DND-41 (cell line): ENCODE measurements around the gene ACTL8.

ENCODE experiments used
- ATAC-seq: fragments of 200-7000 bp; cut with Tn5 transposase; 3 replicates; pipeline ENCODE4 v1.9.1; 2021; ENCODE audit warnings: low read depth; ENCODE audit not compliant: insufficient read depth
- DNase-seq: peaks from one replicate; pipeline ENCODE4 v3.0.0-alpha.2; 2020
- H2AFZ ChIP-seq: 2 replicates; pipeline ENCODE4 v1.6.0; 2012; ENCODE audit warnings: low read depth, low read length
- H3K27ac ChIP-seq: 2 replicates; pipeline ENCODE4 v1.5.1; 2012; ENCODE audit warnings: low read length, inconsistent platforms
- H3K27me3 ChIP-seq: fragments of 200-600 bp; sonication (generic); 2 replicates; pipeline ENCODE4 v1.6.0; 2012; ENCODE audit warnings: low read length, mild to moderate bottlenecking, inconsistent platforms; ENCODE audit not compliant: insufficient read depth, poor library complexity
- H3K36me3 ChIP-seq: 2 replicates; pipeline ENCODE4 v1.5.1; 2012; ENCODE audit warnings: low read length, inconsistent platforms; ENCODE audit not compliant: insufficient read depth
- H3K4me1 ChIP-seq: 2 replicates; pipeline ENCODE4 v1.5.1; 2012; ENCODE audit warnings: mild to moderate bottlenecking, low read length; ENCODE audit not compliant: insufficient read depth
- H3K4me2 ChIP-seq: 2 replicates; pipeline ENCODE4 v1.6.0; 2012; ENCODE audit warnings: mild to moderate bottlenecking, moderate library complexity, low read length, inconsistent platforms; ENCODE audit not compliant: insufficient read depth
- H3K4me3 ChIP-seq, 2 experiments: fragments of 200-600 bp in 1 of 2; shearing (Covaris generic) in 1 of 2; 2 replicates each; pipeline ENCODE4 v1.5.1; 2012 to 2016; ENCODE audit warnings: inconsistent platforms in 2 of 2, low read length in 2 of 2, mild to moderate bottlenecking in 2 of 2, low read depth in 1 of 2, moderate library complexity in 1 of 2
- H3K79me2 ChIP-seq: 2 replicates; pipeline ENCODE4 v1.6.0; 2012; ENCODE audit warnings: low read length, inconsistent platforms; ENCODE audit not compliant: insufficient read depth
- H3K9ac ChIP-seq: 2 replicates; pipeline ENCODE4 v1.6.0; 2012; ENCODE audit warnings: low read depth, mild to moderate bottlenecking, inconsistent platforms, low read length, moderate library complexity
- H3K9me3 ChIP-seq: 2 replicates; pipeline ENCODE4 v1.5.1; 2012; ENCODE audit warnings: low read length, moderate library complexity, mild to moderate bottlenecking, inconsistent platforms; ENCODE audit not compliant: insufficient read depth, severe bottlenecking
- H4K20me1 ChIP-seq: 2 replicates; pipeline ENCODE4 v1.6.0; 2012; ENCODE audit warnings: low read length; ENCODE audit not compliant: insufficient read depth
- EZH2 ChIP-seq: IDR thresholded peaks from 3 replicates; pipeline ENCODE4 v1.6.1; 2012; ENCODE audit warnings: borderline replicate concordance, low read depth, mild to moderate bottlenecking, moderate library complexity, low read length, inconsistent platforms; ENCODE audit not compliant: severe bottlenecking
- TF ChIP-seq, protein P1 (sequence below): IDR thresholded peaks from 2 replicates; pipeline ENCODE4 v1.5.1; 2012; ENCODE audit warnings: borderline replicate concordance, low read length, moderate library complexity, mild to moderate bottlenecking; ENCODE audit not compliant: poor library complexity, severe bottlenecking; ENCODE audit errors: extremely low read depth

The ACTL8 gene

DNA sequence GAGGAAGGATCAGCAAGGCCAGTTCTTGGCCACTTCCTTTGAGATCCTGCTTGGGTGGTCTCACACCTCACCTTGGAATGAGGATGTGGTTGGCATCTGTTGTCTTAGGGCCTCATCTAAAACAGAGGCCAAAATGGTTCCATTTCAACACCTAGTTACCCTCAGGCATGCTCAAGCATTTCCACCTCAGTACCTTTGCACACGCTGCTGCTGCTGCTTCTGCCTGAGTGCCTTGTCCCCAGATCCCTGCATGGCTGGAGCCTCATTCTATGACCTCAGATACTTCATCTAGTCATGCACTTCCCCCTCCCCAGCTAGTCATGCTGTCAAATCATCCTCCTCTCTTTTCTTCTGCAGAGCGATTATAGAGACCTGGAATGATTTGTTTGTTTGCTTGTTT, 86.8 kb downstream of the ACTL8 start:
- H4K20me1 ChIP-seq, result peaks cover 5% of the 10 kb centered on the region; the same call in 1 of the 2 replicates

DNA sequence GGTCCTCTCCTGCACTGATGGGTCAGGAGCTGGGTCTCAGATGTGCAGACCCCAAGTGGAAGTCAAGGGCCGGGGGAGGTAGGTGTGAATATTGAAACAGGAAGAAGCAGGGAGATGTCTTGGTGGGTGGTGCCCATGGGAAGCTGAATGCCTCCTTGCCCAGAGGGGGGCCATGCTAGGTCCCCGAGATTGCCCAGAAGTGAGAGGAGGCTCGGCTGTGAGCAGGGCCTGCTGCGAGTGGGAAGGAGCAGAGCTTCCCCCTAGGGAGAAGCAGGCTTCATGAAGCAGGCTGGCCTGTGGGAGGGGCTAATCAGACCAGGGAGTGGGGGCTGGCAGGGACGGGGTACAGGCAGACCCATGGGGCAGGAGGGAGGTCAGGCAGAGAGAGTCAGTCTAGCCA, 87.6 kb downstream of the ACTL8 start:
- ATAC-seq, result no peak
- H3K4me2 ChIP-seq, result no peak overlapping the region

More for the DNA sequence above, 86.8 kb downstream of the ACTL8 start:
- Histone ChIP-seq H3K36me3 (no peaks in the 10 kb centered on the region), H3K4me3 (no peak overlapping the region), H3K27ac (no peak overlapping the region), H3K9me3 (no peaks in the 10 kb centered on the region), H3K4me2 (no peak overlapping the region), H3K9ac (no peak overlapping the region), H3K27me3 (no peaks in the 10 kb centered on the region), H3K4me1 (no peaks in the 10 kb centered on the region), H3K79me2 (no peaks in the 10 kb centered on the region), H2AFZ (no peak overlapping the region)
- ATAC-seq (no peak), DNase-seq (no peak)
- no peak for TF ChIP-seq EZH2
- TF ChIP-seq, protein P1, sequence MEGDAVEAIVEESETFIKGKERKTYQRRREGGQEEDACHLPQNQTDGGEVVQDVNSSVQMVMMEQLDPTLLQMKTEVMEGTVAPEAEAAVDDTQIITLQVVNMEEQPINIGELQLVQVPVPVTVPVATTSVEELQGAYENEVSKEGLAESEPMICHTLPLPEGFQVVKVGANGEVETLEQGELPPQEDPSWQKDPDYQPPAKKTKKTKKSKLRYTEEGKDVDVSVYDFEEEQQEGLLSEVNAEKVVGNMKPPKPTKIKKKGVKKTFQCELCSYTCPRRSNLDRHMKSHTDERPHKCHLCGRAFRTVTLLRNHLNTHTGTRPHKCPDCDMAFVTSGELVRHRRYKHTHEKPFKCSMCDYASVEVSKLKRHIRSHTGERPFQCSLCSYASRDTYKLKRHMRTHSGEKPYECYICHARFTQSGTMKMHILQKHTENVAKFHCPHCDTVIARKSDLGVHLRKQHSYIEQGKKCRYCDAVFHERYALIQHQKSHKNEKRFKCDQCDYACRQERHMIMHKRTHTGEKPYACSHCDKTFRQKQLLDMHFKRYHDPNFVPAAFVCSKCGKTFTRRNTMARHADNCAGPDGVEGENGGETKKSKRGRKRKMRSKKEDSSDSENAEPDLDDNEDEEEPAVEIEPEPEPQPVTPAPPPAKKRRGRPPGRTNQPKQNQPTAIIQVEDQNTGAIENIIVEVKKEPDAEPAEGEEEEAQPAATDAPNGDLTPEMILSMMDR, result no peak

DNA sequence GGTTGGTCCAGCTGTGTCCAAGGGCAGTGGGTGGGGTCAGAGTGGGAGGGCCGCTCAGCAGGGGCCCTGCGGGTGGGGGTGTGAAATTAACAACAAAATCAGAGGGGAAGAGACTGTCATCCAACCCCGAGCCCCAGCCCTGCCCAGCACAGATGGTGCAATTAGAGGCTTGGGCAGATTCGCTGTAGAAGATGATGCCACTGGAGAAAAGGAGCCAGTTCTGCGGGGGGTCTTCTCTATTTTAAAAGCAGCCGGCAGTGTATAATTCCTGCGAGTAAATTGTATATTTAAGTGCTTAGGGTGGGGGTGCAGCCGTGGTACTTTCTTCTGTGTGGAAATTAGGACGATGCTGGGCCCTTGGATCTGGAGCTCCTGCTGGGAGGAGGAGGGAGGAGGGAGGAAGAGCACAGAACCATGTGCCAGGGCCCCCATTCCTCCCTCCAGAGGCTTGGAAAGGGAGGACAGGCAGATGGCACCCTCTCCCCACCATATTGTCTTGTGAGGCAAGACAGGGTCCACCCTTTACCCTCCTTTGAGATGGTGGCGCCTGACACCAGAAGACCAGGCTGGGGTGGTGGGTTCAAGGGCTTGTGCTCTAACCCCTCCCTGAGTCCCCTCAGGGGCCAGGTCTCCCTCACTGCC, 89.2 kb downstream of the ACTL8 start:
- H3K4me3 ChIP-seq, result no peak overlapping the region
- no peaks in the 10 kb centered on the region for H3K9me3 ChIP-seq
- no peaks in the 10 kb centered on the region for H3K27me3 ChIP-seq
- no peak for ATAC-seq
- no peak overlapping the region for H2AFZ ChIP-seq
- H3K4me2 ChIP-seq, result no peak overlapping the region
- no peak overlapping the region for H3K27ac ChIP-seq
- DNase-seq, result no peak
- no peak overlapping the region for H3K9ac ChIP-seq
- TF ChIP-seq, protein P1, result no peak
- no peak for TF ChIP-seq EZH2
- no peaks in the 10 kb centered on the region for H3K4me1 ChIP-seq
- no peaks in the 10 kb centered on the region for H3K36me3 ChIP-seq
- H3K79me2 ChIP-seq, result no peaks in the 10 kb centered on the region
- peaks cover 5% of the 10 kb centered on the region; the same call in 1 of the 2 replicates for H4K20me1 ChIP-seq

More for the DNA sequence above, 87.6 kb downstream of the ACTL8 start:
- no peak for DNase-seq
- Histone ChIP-seq H3K4me3 (no peak overlapping the region), H4K20me1 (peaks cover 5% of the 10 kb centered on the region; the same call in 1 of the 2 replicates), H3K4me1 (no peaks in the 10 kb centered on the region), H3K9me3 (no peaks in the 10 kb centered on the region), H3K27me3 (no peaks in the 10 kb centered on the region), H2AFZ (no peak overlapping the region), H3K27ac (no peak overlapping the region), H3K9ac (no peak overlapping the region), H3K36me3 (no peaks in the 10 kb centered on the region), H3K79me2 (no peaks in the 10 kb centered on the region)
- TF ChIP-seq, protein P1, result no peak
- no peak for TF ChIP-seq EZH2
